OCI-LY7 (cell line): ENCODE results near the gene CRADD.

Experiments
- CTCF ChIP-seq: fragments of 200-600 bp; sonication (generic); conservative IDR thresholded peaks from 2 replicates; pipeline ENCODE4 v1.5.1; 2014; ENCODE audit warnings: mild to moderate bottlenecking, antibody characterized with exemption, low read length, moderate library complexity, mixed read lengths
- EZH2phosphoT487 ChIP-seq: fragments of 200-600 bp; sonication (generic); IDR thresholded peaks from 2 replicates; pipeline ENCODE4 v1.6.1; 2018; ENCODE audit warnings: low read depth, borderline replicate concordance, mild to moderate bottlenecking, mixed run types, antibody characterized with exemption, low read length, moderate library complexity, mixed read lengths

GRCh38 chr12:93819050-93819491 lies 141.9 kb downstream of the CRADD start:
- TF ChIP-seq CTCF (no peak), EZH2phosphoT487 (no peak)
